GM12891 (cell line): Measurements from ENCODE around the gene KCND3.

ENCODE experiments used
- DNase-seq: peaks from one replicate; pipeline ENCODE4 v3.0.0; 2011; ENCODE audit warnings: low spot score; ENCODE audit not compliant: insufficient read length
- FAIRE-seq: peaks from 2 replicates; lab custom pipeline; 2011; peaks lifted over from hg19 to GRCh38; lab: Jason Lieb, UNC
- PAX5 ChIP-seq: IDR thresholded peaks from 2 replicates; pipeline ENCODE4 v1.6.1; 2011; ENCODE audit warnings: low read length, moderate library complexity, mild to moderate bottlenecking; ENCODE audit not compliant: insufficient read depth, severe bottlenecking
- POLR2A ChIP-seq: IDR thresholded peaks from 2 replicates; pipeline ENCODE4 v1.6.1; 2011; ENCODE audit warnings: low read depth, low read length, control low read depth
- POLR2AphosphoS5 ChIP-seq: IDR thresholded peaks from 2 replicates; pipeline ENCODE4 v1.6.1; 2011; ENCODE audit warnings: low read depth, low read length, control low read depth
- POU2F2 ChIP-seq: IDR thresholded peaks from 2 replicates; pipeline ENCODE4 v1.6.1; 2011; ENCODE audit warnings: low read depth, mild to moderate bottlenecking, control low read depth, low read length, moderate library complexity
- SPI1 ChIP-seq: IDR thresholded peaks from 2 replicates; pipeline ENCODE4 v1.6.1; 2011; ENCODE audit warnings: low read depth, low read length, control low read depth
- TAF1 ChIP-seq: IDR thresholded peaks from 2 replicates; pipeline ENCODE4 v1.6.1; 2011; ENCODE audit warnings: low read depth, low read length, control low read depth

The KCND3 gene

DNA sequence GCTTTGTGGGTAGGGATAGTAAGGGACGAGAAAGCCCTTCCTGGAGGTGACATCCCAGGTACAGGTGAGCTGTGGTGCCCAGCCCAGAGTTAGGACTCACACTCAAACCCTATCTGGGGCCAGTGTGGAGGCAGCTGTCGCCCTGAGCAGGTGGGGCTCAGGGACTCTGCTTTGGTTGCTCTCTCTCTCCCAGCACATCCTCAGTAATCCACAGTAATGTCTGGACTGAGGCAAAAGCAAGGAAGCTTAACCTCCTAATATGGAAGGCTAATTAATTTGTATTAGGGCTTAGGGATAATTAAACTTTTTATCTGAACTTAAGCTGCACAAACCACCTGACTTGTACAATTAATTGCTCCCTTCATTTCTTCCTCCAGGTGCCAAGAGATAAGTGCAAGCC is 195.5 kb downstream of the KCND3 start:
- DNase-seq (no peak), FAIRE-seq (no peak)
- TF ChIP-seq POLR2AphosphoS5 (no peak), TAF1 (no peak), PAX5 (no peak), POLR2A (no peak), POU2F2 (no peak), SPI1 (no peak)

- TF ChIP-seq PAX5 (no peak), SPI1 (no peak), POLR2AphosphoS5 (no peak), POLR2A (no peak), TAF1 (no peak), POU2F2 (no peak)
- FAIRE-seq (no peak), DNase-seq (no peak)
These were observed 197.2 kb downstream of the KCND3 start for GRCh38 chr1:111792249-111792648.

GRCh38 chr1:111791776-111792175 is 197.7 kb downstream of the KCND3 start:
- DNase-seq (no peak), FAIRE-seq (no peak)
- no peak for TF ChIP-seq PAX5
- no peak for TF ChIP-seq TAF1
- TF ChIP-seq POLR2AphosphoS5, result no peak
- TF ChIP-seq SPI1, result no peak
- TF ChIP-seq POU2F2, result no peak
- no peak for TF ChIP-seq POLR2A

DNA sequence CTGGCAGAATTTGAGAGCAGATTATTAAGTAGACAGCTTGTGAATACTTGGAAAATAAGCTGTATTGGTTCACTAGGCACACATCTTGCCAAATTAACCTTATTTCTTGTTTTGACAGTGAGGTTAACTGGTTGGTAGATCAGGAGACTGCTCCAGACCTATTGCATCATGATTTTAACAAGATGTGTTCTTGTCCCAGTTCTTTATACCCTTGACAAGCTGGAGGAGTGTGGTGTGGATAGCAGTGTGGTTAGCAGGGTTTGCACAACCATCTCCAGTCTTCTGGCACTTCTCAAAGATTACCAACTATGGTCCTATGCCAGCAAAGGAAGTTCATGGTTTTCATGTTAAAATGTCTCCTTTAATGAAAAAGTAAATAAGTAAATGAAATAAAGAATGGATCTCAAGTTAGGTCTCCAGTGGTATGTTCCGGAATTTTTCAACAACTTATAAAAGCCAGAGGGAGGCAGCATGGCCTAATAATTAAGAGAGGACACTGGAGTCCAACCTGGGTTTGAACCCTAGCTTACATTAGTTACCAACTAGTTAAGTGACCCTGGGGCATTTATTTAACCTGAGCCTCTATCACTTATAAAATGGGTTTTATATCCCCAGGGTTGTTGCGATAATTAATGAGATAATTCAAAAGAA is 199.7 kb downstream of the KCND3 start:
- TF ChIP-seq POLR2AphosphoS5 (no peak), POU2F2 (no peak)
- FAIRE-seq (no peak), DNase-seq (no peak)

GRCh38 chr1:111789142-111789541 is 200.3 kb downstream of the KCND3 start:
- TF ChIP-seq PAX5, result no peak
- no peak for TF ChIP-seq TAF1
- no peak for TF ChIP-seq SPI1
- no peak for TF ChIP-seq POU2F2
- TF ChIP-seq POLR2AphosphoS5, result no peak
- TF ChIP-seq POLR2A, result no peak
- no peak for FAIRE-seq
- no peak for DNase-seq

- no peak for TF ChIP-seq TAF1
- TF ChIP-seq PAX5, result no peak
- no peak for TF ChIP-seq SPI1
- TF ChIP-seq POLR2A, result no peak
- TF ChIP-seq POLR2AphosphoS5, result no peak
- no peak for TF ChIP-seq POU2F2
- FAIRE-seq, result no peak
- DNase-seq, result no peak
These were observed 202.7 kb downstream of the KCND3 start for GRCh38 chr1:111786669-111787207.

DNA sequence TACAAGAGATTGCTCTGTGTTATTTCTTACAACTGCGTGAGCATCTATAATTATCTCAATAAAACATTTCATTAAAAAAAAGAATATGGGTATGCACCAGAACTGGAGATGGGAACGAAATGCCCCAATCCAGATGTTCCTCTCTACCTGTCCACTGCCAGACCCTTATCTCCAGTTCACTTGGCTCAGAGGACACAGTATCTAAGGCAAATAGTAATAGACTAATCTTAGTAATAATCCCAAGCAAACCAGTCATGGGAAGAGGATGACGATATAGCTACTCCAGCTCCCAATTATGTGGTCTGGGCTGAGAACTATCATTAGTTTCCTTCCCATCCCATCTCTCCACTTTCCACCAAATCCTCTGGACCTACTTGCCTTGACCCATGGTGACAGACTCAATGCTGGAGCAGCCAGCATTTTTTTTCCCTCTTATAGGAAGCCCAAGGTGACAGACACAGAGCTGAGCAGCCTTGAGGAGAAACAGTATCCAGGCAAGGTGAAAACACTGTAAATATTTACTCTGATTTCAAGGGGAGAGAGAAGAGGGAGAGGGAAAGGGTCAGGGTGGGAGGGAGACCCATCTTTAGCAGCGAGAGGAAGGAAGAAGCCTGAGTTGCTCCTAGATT is 205.1 kb downstream of the KCND3 start:
- DNase-seq (no peak), FAIRE-seq (no peak)
- no peak for TF ChIP-seq SPI1

DNA sequence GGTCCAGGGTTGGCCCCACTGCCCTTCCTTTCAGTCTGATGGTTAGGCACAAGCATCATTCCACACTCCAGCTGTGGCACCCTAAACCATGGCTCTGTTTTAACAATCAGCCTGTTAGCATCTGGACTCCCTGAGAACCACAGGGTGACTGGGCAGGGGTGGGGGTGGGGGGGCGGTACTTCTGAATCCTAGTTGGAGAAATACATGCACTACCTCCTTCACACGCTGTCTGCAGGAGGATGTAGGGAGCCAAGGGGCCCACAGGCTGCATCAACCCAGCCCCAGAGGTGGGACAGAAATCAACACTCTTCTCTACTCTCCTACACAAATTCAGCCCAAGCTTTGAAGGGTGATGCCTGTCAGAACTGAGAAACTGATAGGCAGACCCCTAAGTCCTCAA is 209.9 kb downstream of the KCND3 start:
- TF ChIP-seq POLR2AphosphoS5 (no peak), PAX5 (no peak), SPI1 (no peak), POU2F2 (no peak), TAF1 (no peak), POLR2A (no peak)
- FAIRE-seq, result no peak
- DNase-seq, result no peak

- TF ChIP-seq POLR2AphosphoS5, result no peak
- TF ChIP-seq TAF1, result no peak
- no peak for TF ChIP-seq SPI1
- TF ChIP-seq POLR2A, result no peak
- TF ChIP-seq POU2F2, result no peak
- TF ChIP-seq PAX5, result no peak
- DNase-seq (no peak), FAIRE-seq (no peak)
These were observed 210.9 kb downstream of the KCND3 start for GRCh38 chr1:111778541-111779051.

DNA sequence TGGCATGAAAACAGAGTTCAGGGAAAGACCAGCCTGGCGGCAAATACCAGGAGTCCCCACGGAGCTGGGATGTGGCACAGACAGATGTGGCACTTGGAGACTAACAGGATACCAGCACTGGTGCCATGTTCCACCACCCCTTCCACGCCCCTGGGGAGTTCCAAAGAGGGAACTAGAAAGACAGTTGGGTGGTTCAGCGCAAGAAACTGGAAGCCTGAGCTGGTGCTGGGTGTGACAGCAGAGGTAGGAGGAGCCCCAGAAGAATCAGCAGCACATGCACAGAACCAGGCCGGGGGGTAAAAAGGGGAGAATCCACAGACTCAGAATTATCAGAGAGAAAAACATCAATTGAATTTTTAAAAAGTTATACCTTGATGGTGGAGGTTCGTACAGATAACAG is 211.4 kb downstream of the KCND3 start:
- no peak for DNase-seq
- FAIRE-seq, result no peak
- no peak for TF ChIP-seq TAF1
- TF ChIP-seq POU2F2, result no peak
- no peak for TF ChIP-seq POLR2AphosphoS5
- TF ChIP-seq POLR2A, result no peak
- TF ChIP-seq PAX5, result no peak
- no peak for TF ChIP-seq SPI1

- FAIRE-seq (no peak), DNase-seq (no peak)
- TF ChIP-seq POU2F2 (no peak), TAF1 (no peak), POLR2A (no peak), POLR2AphosphoS5 (no peak), SPI1 (no peak), PAX5 (no peak)
These were observed 212.2 kb downstream of the KCND3 start for GRCh38 chr1:111777301-111777700.
